CD1c-positive myeloid dendritic cell (primary cell): Measurements from ENCODE around the gene DAB2IP.
A peak's percentile ranks its signal among the peaks of the same experiment; 100 is the strongest.
"Not testable (repeated sequence)": the region's sequence is repeated elsewhere in the genome, so short reads cannot be mapped to it uniquely, and the experiment has no call there.

Source experiments
- DNase-seq: peaks from one replicate; pipeline ENCODE4 v3.0.0-alpha.2; 2016; ENCODE audit errors: extremely low spot score

Gene DAB2IP

DNA sequence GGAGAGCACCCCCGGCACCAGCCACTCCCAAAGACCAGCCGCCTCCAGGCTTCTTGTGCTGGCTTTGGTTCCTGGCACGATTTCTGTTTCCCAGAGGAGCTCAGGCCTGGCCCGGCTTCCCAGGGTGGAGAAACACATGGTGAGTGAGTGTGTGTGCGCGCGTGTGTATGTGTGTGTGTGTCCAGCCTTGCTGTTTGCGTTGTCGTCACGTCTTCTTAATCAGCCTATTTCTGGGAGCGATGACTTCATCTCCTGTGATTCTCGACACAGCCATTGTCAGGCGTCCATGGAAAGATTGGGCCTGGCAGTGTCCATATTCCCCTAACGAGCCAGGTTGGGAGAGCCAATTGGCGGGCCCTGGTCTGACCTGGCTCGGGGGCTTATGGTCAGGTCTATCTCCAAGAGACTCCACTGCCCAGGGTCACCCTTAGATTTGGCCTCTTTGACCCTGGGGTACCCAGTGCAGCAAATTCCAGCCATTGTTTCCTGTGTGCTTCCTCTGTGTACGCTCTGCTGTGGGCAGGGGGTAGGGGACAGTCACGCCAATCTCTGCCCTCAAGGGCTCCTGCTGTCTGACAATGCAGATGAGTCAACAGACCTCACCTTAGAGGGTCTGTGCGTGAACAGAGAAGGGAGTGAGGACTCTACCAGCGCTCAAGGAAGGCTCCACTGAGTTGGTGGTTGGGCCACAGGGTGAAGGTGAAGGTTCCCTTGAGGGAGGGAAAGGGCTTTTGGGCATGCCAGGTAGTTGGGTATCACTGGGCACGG lies 73.8 kb downstream of the DAB2IP start:
- no peak for DNase-seq

DNA sequence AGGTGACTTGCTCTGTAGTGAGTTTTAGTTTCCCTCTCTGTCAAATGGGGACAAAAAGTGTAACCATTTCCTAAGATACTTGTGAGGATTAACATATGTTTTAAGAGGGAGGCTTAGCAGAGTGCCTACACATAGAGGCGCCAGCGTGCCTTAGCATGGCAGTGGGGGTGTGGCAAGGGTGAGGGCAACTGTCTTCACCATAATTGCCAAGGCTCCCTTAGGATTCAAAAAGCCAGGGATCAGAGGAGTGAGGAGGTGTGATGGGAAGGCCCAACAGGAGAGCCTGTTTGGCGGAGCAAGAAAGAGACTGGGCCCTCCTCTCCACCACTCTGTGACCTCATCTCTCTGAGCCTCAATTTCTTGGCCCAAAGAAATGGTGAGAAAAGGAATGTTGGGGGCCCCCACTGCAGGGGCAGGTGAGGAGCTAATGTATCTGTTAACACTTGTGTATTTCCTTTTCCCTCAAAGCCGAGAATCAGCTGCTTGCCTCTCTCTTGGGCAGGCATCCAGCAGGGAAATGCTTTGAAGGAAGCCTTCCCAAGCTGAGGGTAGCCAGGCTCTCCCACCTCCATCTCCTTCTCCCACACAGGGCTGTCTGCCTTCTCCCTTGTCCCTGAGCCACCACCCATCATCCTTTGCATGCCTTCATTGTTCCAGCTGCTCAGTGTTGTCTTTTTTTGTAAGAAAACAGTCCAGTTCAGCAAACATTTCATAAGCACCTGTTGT lies 76.0 kb downstream of the DAB2IP start:
- DNase-seq = no peak

DNA sequence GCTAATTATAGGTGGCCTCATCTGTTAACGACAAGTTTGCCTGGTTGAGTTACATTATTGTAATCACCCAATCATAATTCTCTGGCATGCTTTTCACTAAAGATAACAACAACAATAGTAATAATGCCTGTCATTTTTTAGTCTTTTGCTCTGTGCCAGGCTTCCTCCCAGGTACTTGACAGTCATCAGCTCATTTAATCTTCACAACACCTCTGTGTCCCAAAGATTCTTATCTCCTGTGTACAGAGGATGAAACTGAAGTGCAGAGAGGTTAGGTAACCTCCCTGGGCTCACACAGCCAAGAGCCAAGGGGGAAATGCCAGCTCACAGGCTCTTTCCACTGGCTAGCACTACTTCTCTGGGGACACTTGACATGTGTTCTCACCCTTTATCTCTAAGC lies 77.5 kb downstream of the DAB2IP start:
- no peak for DNase-seq

DNA sequence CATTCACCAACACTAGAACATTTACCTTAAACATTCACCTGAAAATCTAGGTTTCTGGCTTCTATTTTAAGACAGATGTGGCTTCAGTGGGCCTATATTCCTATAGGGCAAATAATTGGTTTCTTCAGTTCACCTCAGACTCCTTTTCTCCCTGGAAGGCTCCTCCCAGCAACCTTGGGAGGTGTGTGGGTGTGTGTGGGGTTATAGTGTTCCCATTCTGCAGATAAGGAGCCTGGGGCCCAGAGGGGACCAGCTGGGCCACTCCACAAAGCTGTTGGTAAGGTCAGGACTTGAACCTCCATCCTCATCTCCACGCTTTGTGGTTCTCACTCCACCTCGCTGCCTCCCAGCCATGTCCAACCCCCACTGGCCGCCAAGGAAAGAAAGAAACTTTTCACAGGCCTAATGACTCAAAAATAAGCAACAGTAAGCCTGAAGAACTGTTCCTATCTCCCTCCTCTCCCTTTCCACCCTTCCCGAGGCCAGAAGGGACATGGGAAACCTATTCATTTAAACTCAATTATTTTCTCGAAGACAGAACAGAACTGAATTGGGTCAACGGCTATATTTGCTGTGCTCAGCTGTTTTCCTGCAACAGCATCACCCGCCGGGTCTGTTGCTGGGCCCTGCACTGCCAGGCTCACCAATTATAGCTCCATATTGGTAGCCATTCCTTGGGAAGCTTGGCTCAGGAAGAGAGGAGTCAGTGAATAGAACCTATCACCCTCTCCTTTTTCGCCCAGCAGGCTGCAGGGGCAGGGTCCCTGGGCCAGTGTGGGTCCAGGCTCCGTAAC lies 78.5 kb downstream of the DAB2IP start:
- DNase-seq = no peak

DNA sequence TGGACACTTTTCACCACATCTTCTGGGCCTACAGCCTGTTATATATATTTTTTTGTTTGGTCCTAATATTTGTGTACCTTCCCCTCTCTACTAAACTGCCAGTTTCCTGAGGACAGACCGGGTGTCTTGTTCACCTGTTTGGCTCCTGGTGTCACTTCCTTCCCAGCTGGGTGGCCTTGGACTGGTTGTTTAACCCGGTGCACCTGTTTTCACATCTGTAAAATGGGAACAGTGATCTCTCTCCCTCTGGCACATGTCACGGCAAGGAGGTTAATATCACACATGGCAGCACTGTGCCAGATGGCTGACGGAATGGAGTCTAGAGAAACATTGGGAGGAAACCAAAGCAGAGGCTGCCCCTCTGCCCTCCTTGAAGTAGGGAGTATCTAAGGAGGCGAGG lies 79.7 kb downstream of the DAB2IP start:
- no peak for DNase-seq

DNA sequence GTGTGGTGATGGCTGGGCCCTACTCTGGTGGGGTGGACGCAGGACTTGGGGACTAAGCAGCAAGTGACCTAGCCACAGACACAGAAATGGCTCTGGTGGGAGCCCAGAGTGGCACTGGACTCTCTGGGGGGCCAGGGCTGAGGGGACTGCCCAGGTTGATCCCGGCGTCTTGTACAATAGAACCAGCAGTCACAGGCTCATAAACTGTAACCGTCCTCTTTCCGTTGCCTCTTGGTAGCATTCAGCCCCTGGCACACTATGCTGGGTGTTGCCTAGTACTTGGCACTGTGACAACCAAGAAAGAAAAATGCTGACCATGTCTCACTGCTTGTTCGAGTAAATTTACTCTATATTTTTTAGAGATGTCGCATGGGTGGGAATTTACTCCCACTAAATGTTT lies 80.5 kb downstream of the DAB2IP start:
- no peak for DNase-seq

DNA sequence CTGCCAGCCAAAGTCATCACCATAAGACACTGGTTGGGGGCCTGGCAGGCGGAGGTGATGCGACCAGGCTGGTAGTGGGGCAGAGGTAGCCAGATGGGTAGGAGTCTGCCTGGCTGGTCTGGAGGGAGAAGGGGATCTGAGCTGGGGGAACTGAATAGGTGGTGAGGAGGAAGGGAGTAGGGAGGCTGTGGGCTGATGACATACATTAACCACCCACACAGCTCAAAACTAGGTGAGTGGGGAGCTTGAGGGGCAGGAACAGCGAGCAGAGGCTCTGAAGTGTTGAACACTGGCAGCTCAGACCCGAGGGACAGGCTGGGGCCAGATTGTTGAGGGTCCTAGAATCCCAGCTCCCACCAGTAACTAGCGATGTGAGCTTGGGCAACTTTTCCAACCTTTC lies 81.0 kb downstream of the DAB2IP start:
- DNase-seq = no peak

DNA sequence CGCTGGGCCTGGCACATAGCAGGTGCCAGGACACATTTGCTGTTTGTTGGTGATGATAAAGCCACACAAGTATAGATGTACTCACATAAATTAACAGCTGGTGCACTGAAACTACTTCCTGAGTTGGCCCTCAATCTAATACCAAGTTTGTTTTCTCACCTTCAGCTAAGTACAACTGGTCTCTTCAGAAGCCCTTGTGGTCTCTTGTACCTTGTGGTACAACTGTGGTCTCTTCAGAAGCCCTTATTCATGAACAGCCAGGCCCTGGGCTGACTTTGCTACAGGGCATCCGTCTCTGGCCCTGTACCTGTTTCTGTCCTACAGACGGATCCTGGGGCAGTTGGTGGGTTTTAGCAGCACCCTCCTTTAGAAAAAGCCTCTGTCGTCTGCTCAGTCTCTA lies 81.5 kb downstream of the DAB2IP start:
- DNase-seq = no peak

DNA sequence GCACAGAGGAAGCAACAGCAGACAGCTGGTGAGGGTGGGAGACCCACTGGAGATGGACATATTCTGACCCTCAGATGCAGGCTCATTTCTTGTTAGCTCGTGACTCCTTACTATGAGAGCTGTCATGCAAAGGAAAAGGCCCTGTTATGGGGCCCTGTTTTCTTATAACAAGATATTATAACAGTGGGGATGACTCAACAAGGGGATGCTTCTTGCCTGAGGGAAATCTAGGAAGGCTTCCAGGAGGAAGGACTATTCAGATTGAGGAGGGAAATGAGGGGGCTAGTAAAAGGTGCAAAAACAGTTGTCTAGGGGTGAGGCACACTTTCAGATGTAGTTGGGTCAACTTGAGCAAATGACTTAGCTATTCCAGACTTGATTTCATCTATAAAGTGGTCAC lies 83.0 kb downstream of the DAB2IP start:
- DNase-seq = no peak

DNA sequence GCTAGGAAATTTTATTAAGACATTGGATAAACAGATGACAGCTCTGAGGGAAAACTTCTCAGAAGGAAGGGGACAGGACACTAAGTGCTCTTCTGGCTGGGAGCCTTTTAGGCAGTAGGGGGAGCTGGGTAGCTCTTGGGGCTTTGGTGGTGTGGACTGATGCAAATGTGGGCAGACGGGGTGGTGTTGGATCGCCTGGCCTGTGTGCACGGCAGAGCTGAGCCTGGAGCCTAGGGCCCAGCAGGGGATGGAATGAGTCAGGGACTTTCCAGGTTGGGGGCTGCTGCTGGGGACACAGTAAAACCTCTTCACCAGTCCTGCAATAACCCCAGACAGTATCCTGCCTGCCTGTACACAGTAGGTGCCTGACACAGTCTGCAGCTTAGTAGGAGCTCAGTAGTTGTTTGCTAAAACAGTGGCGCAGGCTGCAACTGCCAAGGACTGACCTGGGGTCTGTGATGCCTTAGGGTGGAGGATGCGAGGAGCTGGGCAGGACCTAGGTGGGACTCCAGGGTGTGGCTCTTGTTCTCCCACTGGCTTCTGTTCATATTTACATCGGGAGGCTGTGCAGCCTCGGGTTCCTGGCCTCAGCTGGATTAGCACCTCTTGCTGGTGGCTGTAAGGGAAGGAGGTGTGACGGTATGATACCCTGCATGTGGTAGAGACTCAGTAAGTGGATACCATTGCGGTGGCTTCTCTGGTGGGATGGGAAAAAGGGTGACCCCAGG lies 83.8 kb downstream of the DAB2IP start:
- DNase-seq = no peak

DNA sequence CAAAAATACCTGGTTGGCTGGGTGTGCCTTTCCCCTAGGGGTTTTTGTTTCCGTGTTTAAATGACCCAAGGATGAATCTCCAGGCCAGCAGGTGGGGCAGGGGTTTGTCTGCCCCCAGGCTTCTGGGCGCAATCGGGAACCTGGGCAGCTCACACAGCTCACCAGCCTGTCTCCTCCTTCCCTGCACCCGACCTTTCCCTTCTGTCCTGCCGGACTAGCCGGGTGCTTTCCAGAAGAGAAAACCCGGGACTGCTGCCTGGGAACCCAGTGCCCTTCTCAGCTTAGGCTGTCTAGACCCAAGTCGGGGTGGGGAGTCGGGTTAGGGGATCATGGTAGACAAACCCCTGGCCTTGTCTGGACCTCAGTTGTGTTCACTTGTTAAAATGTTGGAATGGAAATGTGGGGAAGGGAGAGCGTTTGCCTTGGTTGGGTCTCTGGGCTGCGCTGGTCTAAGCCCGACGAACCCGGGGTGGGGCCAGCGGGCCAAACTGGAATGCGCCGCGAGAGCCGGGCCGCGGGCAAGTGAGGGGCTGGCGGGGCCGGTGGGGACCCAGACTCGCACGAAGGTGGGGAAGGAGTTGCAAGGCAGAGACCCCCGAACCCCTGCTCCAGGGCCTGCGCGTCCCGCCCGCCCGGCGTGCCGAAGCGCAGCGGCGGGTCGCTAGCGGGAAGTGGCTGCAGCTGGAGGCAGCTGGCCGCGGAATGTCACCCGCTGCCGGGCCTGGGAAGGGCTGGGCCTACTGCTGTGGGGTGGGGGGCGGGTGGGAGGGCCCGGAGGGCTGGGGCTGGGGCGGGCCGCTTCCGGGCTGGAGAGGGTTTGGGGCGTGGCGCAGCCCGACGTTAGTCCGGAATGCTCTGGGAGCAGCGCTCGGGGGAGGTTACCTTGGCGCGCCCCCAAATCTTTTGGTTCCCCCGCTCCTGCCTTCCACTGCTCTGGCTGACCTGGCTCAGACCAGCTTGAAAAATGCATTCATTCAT lies 84.6 kb downstream of the DAB2IP start:
- DNase-seq = peak; percentile 8

DNA sequence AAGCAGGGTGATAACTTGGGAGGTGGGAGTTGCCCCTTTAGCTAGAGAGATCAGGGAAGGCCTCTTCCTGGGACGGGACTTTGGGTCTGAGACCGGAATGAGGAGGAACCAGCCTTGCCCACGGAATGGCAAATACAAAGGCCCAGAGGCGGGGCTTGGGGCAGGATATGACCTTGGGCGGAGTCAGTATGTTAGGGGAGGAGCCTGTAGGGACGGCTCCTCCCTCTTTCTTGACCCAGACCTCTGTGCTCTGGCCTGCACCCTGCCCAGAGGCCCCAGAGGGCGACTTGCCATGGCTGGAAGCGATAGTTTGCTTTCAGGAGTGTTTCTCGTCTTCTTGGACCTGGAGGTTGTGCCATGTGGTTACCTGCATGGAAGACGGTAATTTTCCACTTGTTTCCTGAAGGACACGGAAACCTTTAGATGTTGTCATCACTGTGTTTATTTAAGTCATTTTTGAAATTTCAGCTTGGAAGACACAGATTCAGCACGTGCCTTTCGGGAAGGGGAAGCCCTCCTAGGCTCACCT lies 85.6 kb downstream of the DAB2IP start:
- peak; percentile 42 for DNase-seq

DNA sequence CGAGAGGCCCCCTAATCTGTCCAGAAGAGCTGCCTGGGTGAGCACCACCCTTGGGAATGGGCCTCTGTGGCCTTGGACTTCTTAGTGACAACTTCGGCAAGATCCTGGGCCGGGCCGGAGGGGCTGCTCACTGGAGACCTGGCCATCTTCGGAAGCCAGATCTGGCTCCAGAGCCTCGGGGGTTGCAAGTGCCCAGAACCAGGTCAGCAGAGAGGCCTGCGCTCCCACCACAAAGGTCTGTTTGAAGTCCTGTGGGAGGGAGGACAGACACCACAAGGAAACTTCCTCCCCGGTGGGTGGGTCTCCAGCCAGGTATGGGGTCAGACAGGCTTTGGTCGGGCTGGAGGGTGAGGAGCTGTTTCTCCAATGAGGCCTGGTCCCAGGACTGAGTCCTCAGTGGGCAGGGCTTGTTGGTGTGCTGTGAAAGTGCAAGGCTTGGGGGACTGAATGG lies 86.1 kb downstream of the DAB2IP start:
- DNase-seq = no peak

DNA sequence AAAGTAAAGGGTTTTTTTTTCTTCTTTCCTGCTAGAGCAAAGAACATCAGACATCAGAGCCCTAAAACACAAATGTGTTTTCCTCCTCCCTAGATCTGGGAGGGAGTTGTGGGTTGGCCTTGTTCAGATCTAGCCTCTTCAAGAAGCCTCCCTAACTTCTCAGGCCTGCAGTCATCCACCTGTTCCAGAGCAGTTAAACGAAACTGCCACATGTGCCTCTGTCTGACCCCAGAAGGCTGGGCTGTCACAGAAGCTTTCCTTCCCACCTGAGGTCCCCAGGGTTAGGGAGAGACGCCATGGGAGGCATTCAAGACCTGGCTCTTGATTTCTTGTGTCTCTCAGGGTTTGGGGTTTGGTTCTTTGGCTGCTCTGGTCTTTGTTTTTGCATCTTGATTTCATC lies 87.0 kb downstream of the DAB2IP start:
- no peak for DNase-seq

DNA sequence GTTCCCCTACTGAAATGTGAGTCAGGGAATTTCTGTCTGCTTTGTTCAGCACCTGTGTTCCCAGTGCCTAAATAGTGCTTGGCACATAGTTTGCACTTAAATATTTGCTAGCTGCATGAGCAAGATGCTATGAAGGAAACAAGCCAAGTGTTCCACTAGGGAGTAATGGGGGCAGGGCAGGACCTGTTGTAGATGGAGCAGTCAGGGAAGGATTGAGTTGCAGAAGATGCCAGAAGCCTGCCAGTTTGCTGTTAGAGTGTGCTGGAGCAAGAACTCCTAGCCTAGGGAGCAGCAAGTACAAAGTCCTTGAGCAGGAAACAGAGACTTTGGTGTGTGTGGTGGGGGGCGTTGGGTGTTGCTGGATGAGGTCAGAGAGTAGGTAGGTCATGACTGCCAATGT lies 87.5 kb downstream of the DAB2IP start:
- no peak for DNase-seq

DNA sequence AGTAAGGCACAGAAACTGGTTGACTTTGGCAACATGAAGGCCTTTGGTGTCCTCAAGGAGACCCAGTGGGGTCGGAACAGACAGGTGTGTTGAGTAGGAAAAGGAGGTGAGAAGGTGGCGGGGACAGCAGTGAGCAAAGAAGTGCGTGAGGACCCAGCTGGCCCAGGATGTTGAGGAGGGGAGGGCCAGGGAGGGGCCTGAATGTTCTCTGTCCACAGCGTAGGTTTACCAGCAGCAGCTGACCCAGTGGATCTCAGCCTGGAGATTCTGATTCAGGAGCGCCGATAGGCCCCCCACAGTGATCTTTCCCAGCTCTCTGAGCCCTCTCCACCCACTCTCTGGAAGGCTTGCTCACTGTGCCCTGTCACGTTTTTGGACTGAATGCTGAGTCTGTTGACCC lies 88.5 kb downstream of the DAB2IP start:
- DNase-seq = no peak

DNA sequence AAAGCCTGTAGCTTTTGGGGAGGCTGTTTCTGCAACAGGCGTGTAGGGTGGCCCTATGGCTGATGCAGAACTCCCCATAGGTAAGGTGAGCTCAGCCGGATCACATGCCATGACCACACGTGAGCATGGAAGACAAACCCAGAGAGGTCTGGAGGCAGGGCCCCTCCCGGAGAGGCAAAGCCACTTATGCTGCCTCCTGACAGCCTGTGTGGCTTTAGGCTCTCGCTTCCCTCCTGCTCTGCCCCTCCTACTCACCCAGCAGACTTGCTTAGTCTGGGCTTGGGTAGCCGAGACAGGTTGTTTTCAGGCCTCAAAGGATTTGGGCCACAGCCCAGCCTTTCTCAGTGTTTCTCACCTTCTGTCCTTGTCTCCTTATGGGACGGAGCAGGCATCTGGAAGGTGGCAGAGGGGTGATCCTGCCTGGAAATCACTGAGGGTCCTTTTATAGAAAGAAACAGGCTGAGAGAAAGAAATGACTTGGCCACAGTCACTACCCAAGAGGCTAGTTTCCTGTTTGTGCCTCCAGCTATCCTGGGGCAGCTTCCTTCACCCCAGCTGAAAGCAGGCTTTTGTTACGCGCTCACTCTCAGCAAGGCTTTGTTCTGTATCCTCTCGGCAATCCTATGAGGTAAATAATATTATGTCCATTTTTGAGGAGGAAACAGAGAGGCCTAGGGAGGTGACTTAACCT lies 89.9 kb downstream of the DAB2IP start:
- DNase-seq = no peak

DNA sequence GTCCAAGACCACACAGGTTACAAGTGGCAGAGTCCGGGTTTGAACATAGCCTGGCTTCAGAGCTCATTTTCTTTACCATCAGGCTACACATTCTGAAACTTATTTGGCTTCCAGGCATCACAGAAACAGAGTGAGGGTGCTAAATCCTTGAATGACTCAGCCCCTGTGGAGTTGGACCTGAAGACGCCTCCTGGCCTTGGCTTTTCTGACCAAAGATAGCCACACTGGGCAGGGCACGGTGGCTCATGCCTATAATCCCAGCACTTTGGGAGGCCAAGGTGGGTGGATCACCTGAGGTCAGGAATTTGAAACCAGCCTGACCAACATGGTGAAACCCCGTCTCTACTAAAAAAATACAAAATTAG lies 90.5 kb downstream of the DAB2IP start:
- not testable (repeated sequence) for DNase-seq

DNA sequence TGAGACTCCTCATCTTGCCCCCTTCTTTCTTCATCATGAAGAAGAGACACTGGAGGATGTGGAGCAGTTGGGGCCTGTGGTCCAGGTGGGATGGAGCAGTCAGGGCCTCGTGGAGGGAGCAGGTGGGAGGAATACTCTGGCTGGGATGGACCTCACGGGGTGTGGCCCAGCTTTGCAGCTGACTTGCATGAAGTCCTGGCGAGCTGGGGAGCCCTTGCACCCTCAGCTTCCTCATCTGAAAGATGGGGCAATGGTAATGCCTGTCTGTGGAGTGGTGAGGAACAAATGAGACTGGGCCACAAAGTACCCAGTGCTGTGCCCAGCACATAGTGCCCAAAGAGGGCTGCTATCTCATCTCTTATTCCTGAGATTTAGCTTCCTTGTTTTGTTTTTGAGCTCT lies 91.5 kb downstream of the DAB2IP start:
- DNase-seq = no peak

DNA sequence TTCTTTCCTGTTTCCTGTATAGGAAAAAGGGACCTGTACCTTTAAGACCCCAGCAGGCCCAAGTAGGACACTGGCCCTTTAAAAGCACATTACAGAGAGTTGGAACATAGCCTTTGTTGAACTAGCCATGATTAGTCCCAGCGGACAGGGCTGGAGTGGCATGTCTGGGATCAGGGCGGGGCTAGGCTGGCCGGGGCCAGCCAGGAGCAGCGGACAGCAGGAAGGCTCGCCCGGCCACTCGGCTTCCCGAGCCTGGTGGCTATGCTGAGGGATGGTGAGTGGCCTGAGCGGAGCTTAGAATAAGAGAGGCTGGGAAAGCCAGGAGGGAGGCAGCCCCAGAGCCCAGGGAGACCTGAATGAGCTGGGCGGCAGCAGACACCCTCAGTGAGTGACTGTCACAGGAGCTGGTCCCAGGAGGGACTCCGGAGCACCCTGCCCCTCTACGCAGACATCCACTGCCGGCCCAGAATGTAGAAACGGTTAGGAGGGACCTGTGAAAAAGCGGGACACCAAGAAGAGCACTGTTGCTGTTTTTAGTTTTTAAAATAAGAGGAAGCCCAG lies 92.1 kb downstream of the DAB2IP start:
- DNase-seq = no peak
